LNCAP (cell line): Measurements from ENCODE around the gene OTX2.

ENCODE experiments used
- CTCF ChIP-seq: fragments of 450-650 bp; IDR thresholded peaks from 2 replicates; pipeline ENCODE4 v1.5.1; 2017; ENCODE audit warnings: mild to moderate bottlenecking

OTX2 gene

GRCh38 chr14:56805992-56806727, 4.1 kb downstream of the OTX2 start:
- TF ChIP-seq CTCF = no peak

GRCh38 chr14:56805201-56805991, 4.9 kb downstream of the OTX2 start:
- TF ChIP-seq CTCF = no peak

GRCh38 chr14:56803816-56804535, 6.3 kb downstream of the OTX2 start:
- TF ChIP-seq CTCF = no peak

- TF ChIP-seq CTCF = no peak
Observed at GRCh38 chr14:56801920-56802319, 8.4 kb downstream of the OTX2 start.

- no peak for TF ChIP-seq CTCF
Observed at GRCh38 chr14:56799343-56799645, 11.0 kb downstream of the OTX2 start.

GRCh38 chr14:56798447-56799342, 11.6 kb downstream of the OTX2 start:
- no peak for TF ChIP-seq CTCF
